ENCODE measurements around the gene ARHGAP31. TPM values are rescaled to one million over a fixed set of nuclear protein-coding genes. Genes with fewer than 3 reads are reported as not detected.

Gene ARHGAP31
- total and polyA plus RNA-seq, 12 donors, result 10.6 to 71.1 (median 35.9) TPM

DNA sequence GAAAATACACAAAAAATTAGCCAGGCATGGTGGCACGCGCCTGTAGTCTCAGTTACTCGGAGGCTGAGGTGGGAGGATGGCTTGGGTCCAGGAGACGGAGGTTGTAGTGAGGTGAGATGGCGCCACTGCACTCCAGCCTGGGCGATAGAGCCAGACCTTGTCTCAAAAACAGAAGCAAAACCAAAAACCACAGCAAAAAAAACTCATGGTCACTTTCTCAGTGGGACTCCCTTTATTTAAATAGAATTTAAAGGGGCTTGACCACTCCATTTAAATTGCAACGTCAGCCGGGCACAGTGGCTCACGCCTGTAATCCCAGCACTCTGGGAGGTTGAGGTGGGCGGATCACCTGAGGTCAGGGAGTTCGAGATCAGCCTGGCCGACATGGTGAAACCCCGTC lies 32.8 kb downstream of the ARHGAP31 start:
- no peak for ATAC-seq
- Histone ChIP-seq H3K27ac (peak overlapping the region in 2 of 10 donors; percentile 0 to 95), H3K27me3 (no peaks in the 10 kb centered on the region), H3K36me3 (peaks cover 0 to 21% (median 0%) of the 10 kb centered on the region in 9 donors), H3K9me3 (no peaks in the 10 kb centered on the region), H3K4me1 (peaks cover 5 to 95% (median 52%) of the 10 kb centered on the region in 9 donors), H3K4me3 (no peak overlapping the region)
- whole genome bisulfite sequencing, 2 donors, result 90 to 91% methylated on average over 13 of the region's 13 CpGs
- DNase-seq, result no peak
- intact Hi-C loops (cut with DNase I), result no loop called here
- TF ChIP-seq, protein P1, sequence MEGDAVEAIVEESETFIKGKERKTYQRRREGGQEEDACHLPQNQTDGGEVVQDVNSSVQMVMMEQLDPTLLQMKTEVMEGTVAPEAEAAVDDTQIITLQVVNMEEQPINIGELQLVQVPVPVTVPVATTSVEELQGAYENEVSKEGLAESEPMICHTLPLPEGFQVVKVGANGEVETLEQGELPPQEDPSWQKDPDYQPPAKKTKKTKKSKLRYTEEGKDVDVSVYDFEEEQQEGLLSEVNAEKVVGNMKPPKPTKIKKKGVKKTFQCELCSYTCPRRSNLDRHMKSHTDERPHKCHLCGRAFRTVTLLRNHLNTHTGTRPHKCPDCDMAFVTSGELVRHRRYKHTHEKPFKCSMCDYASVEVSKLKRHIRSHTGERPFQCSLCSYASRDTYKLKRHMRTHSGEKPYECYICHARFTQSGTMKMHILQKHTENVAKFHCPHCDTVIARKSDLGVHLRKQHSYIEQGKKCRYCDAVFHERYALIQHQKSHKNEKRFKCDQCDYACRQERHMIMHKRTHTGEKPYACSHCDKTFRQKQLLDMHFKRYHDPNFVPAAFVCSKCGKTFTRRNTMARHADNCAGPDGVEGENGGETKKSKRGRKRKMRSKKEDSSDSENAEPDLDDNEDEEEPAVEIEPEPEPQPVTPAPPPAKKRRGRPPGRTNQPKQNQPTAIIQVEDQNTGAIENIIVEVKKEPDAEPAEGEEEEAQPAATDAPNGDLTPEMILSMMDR (IDR thresholded peaks at IDR 0.05), result no peak

DNA sequence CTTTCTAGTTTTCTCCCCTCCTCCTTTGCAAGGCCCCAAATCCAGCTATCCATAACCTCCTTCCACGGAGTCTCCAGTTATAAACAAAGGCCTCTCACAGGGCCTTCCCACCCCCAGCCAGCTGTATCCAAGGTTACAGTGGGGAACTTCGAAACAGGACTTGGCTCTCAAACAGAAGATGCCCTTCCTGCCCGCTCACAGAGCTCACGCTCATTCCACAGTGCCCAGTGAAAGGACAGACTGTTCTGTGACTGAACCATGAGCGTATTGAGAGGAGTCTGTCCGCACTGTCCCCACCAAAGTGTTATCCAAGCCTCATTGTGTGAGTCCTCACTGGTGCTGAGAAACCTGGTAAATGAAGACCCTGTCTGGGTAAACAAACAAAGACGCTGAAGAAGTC lies 35.4 kb downstream of the ARHGAP31 start:
- H3K27ac ChIP-seq, result no peak overlapping the region
- intact Hi-C loops (cut with DNase I), result no loop called here
- TF ChIP-seq, protein P1 (IDR thresholded peaks at IDR 0.05), result no peak
- H3K9me3 ChIP-seq, result no peaks in the 10 kb centered on the region
- ATAC-seq (no peak), DNase-seq (no peak)
- 89 to 95% methylated on average over 7 of the region's 7 CpGs for WGBS, 2 donors
- H3K27me3 ChIP-seq, result no peaks in the 10 kb centered on the region
- H3K4me1 ChIP-seq, result peaks cover 9 to 96% (median 56%) of the 10 kb centered on the region in 9 donors
- H3K36me3 ChIP-seq, result peaks cover 0 to 21% (median 0%) of the 10 kb centered on the region in 9 donors
- no peak overlapping the region for H3K4me3 ChIP-seq

DNA sequence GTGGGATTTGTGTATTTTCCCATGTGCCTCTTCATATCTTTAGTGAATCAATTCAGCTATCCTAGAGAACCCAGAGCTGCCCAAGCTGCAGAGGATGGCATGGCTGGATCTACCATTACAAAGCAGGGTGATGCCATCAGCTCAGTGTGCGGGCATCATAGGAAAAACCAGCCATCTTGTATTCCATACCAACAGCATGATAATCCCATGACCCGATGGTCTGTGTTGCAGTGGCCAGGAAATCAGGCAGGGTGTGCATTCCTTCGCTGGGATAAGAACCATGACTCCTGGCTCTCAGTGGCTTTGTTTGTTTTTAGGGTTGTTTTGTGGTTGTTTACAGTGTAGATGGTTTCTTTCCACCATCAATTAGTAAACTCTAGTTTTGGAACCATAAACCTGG lies 36.0 kb downstream of the ARHGAP31 start:
- Histone ChIP-seq H3K36me3 (peaks cover 0 to 21% (median 0%) of the 10 kb centered on the region in 9 donors), H3K27ac (peak overlapping the region in 2 of 10 donors; percentile 15 to 20), H3K4me3 (no peak overlapping the region), H3K4me1 (peaks cover 9 to 96% (median 53%) of the 10 kb centered on the region in 9 donors), H3K27me3 (no peaks in the 10 kb centered on the region), H3K9me3 (no peaks in the 10 kb centered on the region)
- DNase-seq (no peak), ATAC-seq (no peak)
- WGBS, 2 donors, result 74 to 78% methylated on average over 3 of the region's 3 CpGs
- intact Hi-C loops (cut with DNase I), result loop anchor here in 4 of 10 donors (5.0 kb wide), 2 partner anchors 33 to 53 kb away; no protein-coding TSS in a partner anchor
- TF ChIP-seq, protein P1 (IDR thresholded peaks at IDR 0.05), result no peak

DNA sequence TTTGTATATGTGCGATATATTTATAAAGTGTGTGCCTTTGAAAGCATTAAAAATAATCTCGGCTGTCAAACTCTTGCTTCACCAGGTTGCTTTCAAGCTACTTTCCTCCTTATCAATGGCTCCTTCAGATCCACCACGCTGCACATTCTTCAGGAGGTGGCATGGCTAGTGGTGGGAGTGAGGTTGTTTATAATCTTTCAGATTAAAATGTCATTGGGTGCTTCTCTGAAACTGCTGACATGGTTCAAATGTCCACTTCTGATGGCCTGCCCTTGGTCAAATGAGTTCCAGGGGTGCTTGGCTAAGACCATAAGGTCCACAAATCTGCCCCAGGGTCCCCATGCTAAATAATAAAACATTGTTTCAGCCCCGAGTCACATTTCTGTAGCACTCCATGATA lies 36.7 kb downstream of the ARHGAP31 start:
- Histone ChIP-seq H3K27ac (peak overlapping the region in 2 of 10 donors; percentile 15 to 27), H3K36me3 (peaks cover 0 to 21% (median 0%) of the 10 kb centered on the region in 9 donors), H3K4me3 (no peak overlapping the region), H3K9me3 (no peaks in the 10 kb centered on the region), H3K4me1 (peaks cover 9 to 91% (median 51%) of the 10 kb centered on the region in 9 donors), H3K27me3 (no peaks in the 10 kb centered on the region)
- TF ChIP-seq, protein P1 (IDR thresholded peaks at IDR 0.05), result no peak
- intact Hi-C loops (cut with DNase I), result loop anchor here in 4 of 10 donors (5.0 kb wide), 2 partner anchors 34 to 54 kb away; no protein-coding TSS in a partner anchor
- WGBS, 2 donors, result 68 to 77% methylated on average over 4 of the region's 4 CpGs
- ATAC-seq (no peak), DNase-seq (no peak)
